ENCODE measurements around the gene TOMM34. TPM values are rescaled to one million over a fixed set of nuclear protein-coding genes. Genes with fewer than 3 reads are reported as not detected.

The TOMM34 gene
- total RNA-seq, 1 experiment from 2014 or later = 37.5 TPM

GRCh38 chr20:44973053-44973452, 12.9 kb upstream of the TOMM34 start:
- Histone ChIP-seq H3K79me1 (ENCODE audit: insufficient read depth, low read depth, low read length, poor library complexity, severe bottlenecking) (no peaks in the 10 kb centered on the region), H3K56ac (ENCODE audit: insufficient read length, low read depth, low read length) (no peak overlapping the region), H3K27me3 (ENCODE audit: insufficient read depth, low read length) (no peaks in the 10 kb centered on the region), H3K9me3 (ENCODE audit: control insufficient read depth, low read depth, low read length) (no peaks in the 10 kb centered on the region), H3K4me1 (ENCODE audit: insufficient read depth, low read length) (no peaks in the 10 kb centered on the region), H3K18ac (ENCODE audit: insufficient read length, low read depth, low read length) (no peak overlapping the region), H3K27ac (ENCODE audit: insufficient read length, low read depth, low read length) (no peak overlapping the region), H3K23me2 (ENCODE audit: insufficient read length, low read depth, low read length, poor library complexity, severe bottlenecking) (no peaks in the 10 kb centered on the region), H3T11ph (ENCODE audit: low read length) (no peak overlapping the region), H3K23ac (ENCODE audit: insufficient read length, low read depth, low read length) (no peak overlapping the region), H2BK15ac (ENCODE audit: low read depth, low read length) (no peak overlapping the region), H4K91ac (ENCODE audit: insufficient read length, low read depth, low read length) (no peak overlapping the region), H3K14ac (ENCODE audit: insufficient read depth, low read length) (no peak overlapping the region), H4K8ac (replicated peaks; ENCODE audit: insufficient read length, low read depth, low read length) (no peak overlapping the region), H2BK20ac (ENCODE audit: low read depth, low read length, poor library complexity, severe bottlenecking) (no peak overlapping the region), H2BK120ac (ENCODE audit: low read depth, low read length, poor library complexity, severe bottlenecking) (no peak overlapping the region), H3K79me2 (ENCODE audit: insufficient read depth, low read length) (peaks cover 5% of the 10 kb centered on the region; the same call in 1 of the 2 replicates), H4K5ac (ENCODE audit: insufficient read length, low read depth, low read length) (no peak overlapping the region), H2AK5ac (ENCODE audit: insufficient read length, low read length) (no peak overlapping the region), H2BK12ac (ENCODE audit: insufficient read length, low read depth, low read length) (no peak overlapping the region), H4K20me1 (ENCODE audit: control insufficient read depth, insufficient read depth, insufficient read length) (no peaks in the 10 kb centered on the region), H2BK5ac (ENCODE audit: insufficient read length, low read length) (no peak overlapping the region), H3K9ac (ENCODE audit: extremely low read depth, insufficient read length, low read length) (no peak overlapping the region), H3K4ac (ENCODE audit: low read depth, low read length) (no peak overlapping the region), H2AFZ (ENCODE audit: low read length) (no peak overlapping the region), H3K4me2 (ENCODE audit: insufficient read depth, insufficient read length, low read length) (no peak overlapping the region)
- Mint-ChIP-seq H3K36me3 (ENCODE audit: insufficient read depth in 1 of 3, low read depth in 3 of 3) (peaks cover 15 to 34% (median 34%) of the 10 kb centered on the region in 3 experiments; a peak in 6 of 7 replicates), H3K4me1 (peaks cover 18 to 20% of the 10 kb centered on the region in 2 experiments), H3K27ac (no peak overlapping the region), H3K9me3 (no peaks in the 10 kb centered on the region), H3K27me3 (ENCODE audit: low read depth) (no peaks in the 10 kb centered on the region), H3K4me3 (no peak overlapping the region)
- no peak for DNase-seq
- WGBS (ENCODE audit: extremely low coverage, insufficient read length, low lambda C conversion rate) = no CpG with 5 or more reads among the region's 2 CpGs
- TF ChIP-seq CTCF (conservative IDR thresholded peaks at IDR 0.05) = no peak
